ENCODE results near the gene ATAD1.

DNA sequence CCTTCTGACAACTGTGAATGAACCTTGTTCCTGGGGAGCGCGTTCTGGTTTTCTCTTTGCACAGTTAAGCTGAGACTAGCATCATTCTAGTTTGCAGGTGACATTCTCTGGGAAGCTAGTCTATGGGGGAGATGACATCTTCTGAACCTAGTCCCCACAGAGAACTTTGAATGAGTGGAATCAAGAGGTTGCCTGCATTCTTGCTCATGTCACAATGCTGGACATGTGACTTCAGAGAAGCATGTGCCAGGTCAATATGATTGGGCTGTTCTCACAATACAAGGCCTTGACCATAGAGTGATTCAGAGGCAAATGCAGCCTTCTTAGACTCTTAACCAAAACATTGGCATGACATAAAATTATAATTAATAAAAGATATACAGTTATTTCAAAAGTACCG lies 23.2 kb upstream of the ATAD1 start:
- TF ChIP-seq, protein P1, sequence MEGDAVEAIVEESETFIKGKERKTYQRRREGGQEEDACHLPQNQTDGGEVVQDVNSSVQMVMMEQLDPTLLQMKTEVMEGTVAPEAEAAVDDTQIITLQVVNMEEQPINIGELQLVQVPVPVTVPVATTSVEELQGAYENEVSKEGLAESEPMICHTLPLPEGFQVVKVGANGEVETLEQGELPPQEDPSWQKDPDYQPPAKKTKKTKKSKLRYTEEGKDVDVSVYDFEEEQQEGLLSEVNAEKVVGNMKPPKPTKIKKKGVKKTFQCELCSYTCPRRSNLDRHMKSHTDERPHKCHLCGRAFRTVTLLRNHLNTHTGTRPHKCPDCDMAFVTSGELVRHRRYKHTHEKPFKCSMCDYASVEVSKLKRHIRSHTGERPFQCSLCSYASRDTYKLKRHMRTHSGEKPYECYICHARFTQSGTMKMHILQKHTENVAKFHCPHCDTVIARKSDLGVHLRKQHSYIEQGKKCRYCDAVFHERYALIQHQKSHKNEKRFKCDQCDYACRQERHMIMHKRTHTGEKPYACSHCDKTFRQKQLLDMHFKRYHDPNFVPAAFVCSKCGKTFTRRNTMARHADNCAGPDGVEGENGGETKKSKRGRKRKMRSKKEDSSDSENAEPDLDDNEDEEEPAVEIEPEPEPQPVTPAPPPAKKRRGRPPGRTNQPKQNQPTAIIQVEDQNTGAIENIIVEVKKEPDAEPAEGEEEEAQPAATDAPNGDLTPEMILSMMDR (IDR thresholded peaks at IDR 0.05), result no peak
- no peak for TF ChIP-seq POLR2A (IDR thresholded peaks at IDR 0.05)
